Endothelial cell of umbilical vein (primary cell): ENCODE results near the gene ZFP30.
"Not testable (repeated sequence)": the region's sequence is repeated elsewhere in the genome, so short reads cannot be mapped to it uniquely, and the experiment has no call there.

Experiments used
- EZH2 ChIP-seq: IDR thresholded peaks from 2 replicates; pipeline ENCODE4 v1.6.1; 2012; ENCODE audit warnings: borderline replicate concordance, low read depth, mild to moderate bottlenecking, moderate library complexity, low read length, inconsistent platforms; ENCODE audit not compliant: severe bottlenecking
- FOS ChIP-seq: IDR thresholded peaks from 2 replicates; pipeline ENCODE4 v1.6.1; 2011; ENCODE audit warnings: mild to moderate bottlenecking, low read length, moderate library complexity, borderline replicate concordance; ENCODE audit not compliant: insufficient read depth
- GATA2 ChIP-seq: IDR thresholded peaks from 2 replicates; pipeline ENCODE4 v1.7.0; 2011; ENCODE audit warnings: low read depth, mild to moderate bottlenecking, moderate library complexity, mixed read lengths, low read length; ENCODE audit not compliant: insufficient read length, insufficient read depth
- JUN ChIP-seq: IDR thresholded peaks from 2 replicates; pipeline ENCODE4 v1.6.1; 2011; ENCODE audit warnings: borderline replicate concordance, low read depth; ENCODE audit not compliant: insufficient read length, insufficient read depth
- MYC ChIP-seq: IDR thresholded peaks from one replicate; pipeline ENCODE4 v1.6.1; 2011; ENCODE audit warnings: mild to moderate bottlenecking, low read depth, low read length
- POLR2A ChIP-seq: IDR thresholded peaks from 2 replicates; pipeline ENCODE4 v1.6.1; 2012; ENCODE audit warnings: low read depth, mild to moderate bottlenecking, control low read depth, low read length
- POLR2AphosphoS5 ChIP-seq: IDR thresholded peaks from 2 replicates; pipeline ENCODE4 v1.6.1; 2012; ENCODE audit warnings: low read depth, mild to moderate bottlenecking, control low read depth, low read length, moderate library complexity; ENCODE audit not compliant: insufficient read depth
- TF ChIP-seq, protein P1 (sequence below), 2 donors: IDR thresholded peaks; 1 replicate in 1 of 2; 2 replicates in 1 of 2; pipeline ENCODE4 v1.5.1; 2011; ENCODE audit warnings: low read length in 2 of 2, mild to moderate bottlenecking in 2 of 2, moderate library complexity in 2 of 2, control low read depth in 1 of 2, inconsistent platforms in 1 of 2, low read depth in 1 of 2; ENCODE audit not compliant: insufficient read depth in 1 of 2; ENCODE audit errors: extremely low read depth in 1 of 2
- TF ChIP-seq, protein P2 (sequence below): IDR thresholded peaks from 2 replicates; pipeline ENCODE4 v1.6.1; 2011; ENCODE audit not compliant: insufficient read depth, insufficient read length

DNA sequence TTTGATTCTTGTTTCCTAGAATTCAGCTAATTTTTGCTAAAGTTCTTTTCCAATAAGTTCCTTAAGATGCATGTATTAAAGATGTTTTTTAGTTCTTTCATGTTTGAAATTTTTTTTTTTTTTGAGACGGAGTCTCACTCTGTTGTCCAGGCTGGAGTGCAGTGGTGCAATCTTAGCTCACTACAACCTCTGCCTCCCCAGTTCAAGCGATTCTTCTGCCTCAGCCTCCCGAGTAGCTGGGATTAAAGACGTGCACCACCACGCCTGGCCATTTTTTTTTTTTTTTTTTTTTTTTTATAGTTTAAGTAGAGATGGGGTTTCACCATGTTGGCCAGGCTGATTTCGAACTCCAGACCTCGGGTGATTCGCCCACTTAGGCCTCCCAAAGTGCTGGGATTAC is 1.9 kb upstream of the ZFP30 start:
- not testable (repeated sequence) for TF ChIP-seq MYC, POLR2AphosphoS5, JUN, EZH2, POLR2A, GATA2, FOS
- TF ChIP-seq, protein P1, sequence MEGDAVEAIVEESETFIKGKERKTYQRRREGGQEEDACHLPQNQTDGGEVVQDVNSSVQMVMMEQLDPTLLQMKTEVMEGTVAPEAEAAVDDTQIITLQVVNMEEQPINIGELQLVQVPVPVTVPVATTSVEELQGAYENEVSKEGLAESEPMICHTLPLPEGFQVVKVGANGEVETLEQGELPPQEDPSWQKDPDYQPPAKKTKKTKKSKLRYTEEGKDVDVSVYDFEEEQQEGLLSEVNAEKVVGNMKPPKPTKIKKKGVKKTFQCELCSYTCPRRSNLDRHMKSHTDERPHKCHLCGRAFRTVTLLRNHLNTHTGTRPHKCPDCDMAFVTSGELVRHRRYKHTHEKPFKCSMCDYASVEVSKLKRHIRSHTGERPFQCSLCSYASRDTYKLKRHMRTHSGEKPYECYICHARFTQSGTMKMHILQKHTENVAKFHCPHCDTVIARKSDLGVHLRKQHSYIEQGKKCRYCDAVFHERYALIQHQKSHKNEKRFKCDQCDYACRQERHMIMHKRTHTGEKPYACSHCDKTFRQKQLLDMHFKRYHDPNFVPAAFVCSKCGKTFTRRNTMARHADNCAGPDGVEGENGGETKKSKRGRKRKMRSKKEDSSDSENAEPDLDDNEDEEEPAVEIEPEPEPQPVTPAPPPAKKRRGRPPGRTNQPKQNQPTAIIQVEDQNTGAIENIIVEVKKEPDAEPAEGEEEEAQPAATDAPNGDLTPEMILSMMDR (IDR thresholded peaks at IDR 0.05; ENCODE audit: extremely low read depth in 1 of 2, insufficient read depth in 1 of 2, low read depth in 1 of 2, low read length in 2 of 2): not testable (repeated sequence)
- TF ChIP-seq, protein P2, sequence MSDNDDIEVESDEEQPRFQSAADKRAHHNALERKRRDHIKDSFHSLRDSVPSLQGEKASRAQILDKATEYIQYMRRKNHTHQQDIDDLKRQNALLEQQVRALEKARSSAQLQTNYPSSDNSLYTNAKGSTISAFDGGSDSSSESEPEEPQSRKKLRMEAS: not testable (repeated sequence)
